ENCODE measurements around the gene GPRC5C.

GRCh38 chr17:74432424-74432690, 469 bp downstream of the GPRC5C start:
- no peak for TF ChIP-seq CTCF (IDR thresholded peaks at IDR 0.05)
- no peak for TF ChIP-seq POLR2A (IDR thresholded peaks at IDR 0.05)

All from heart left ventricle (tissue), 13 donors.